HG03469 (cell line): ENCODE measurements around the gene SLC12A3.

ENCODE experiments used
- ATAC-seq: cut with Tn5 transposase; IDR thresholded peaks from one replicate; pipeline ENCODE4 v1.9.1; 2021; ENCODE audit warnings: mild to moderate bottlenecking, moderate library complexity, moderate number of reproducible peaks; ENCODE audit not compliant: unreplicated experiment

The SLC12A3 gene

GRCh38 chr16:56889206-56889605 lies 24.2 kb downstream of the SLC12A3 start:
- no peak for ATAC-seq

GRCh38 chr16:56891685-56892084 lies 26.7 kb downstream of the SLC12A3 start:
- no peak for ATAC-seq

GRCh38 chr16:56892705-56893104 lies 27.7 kb downstream of the SLC12A3 start:
- no peak for ATAC-seq

DNA sequence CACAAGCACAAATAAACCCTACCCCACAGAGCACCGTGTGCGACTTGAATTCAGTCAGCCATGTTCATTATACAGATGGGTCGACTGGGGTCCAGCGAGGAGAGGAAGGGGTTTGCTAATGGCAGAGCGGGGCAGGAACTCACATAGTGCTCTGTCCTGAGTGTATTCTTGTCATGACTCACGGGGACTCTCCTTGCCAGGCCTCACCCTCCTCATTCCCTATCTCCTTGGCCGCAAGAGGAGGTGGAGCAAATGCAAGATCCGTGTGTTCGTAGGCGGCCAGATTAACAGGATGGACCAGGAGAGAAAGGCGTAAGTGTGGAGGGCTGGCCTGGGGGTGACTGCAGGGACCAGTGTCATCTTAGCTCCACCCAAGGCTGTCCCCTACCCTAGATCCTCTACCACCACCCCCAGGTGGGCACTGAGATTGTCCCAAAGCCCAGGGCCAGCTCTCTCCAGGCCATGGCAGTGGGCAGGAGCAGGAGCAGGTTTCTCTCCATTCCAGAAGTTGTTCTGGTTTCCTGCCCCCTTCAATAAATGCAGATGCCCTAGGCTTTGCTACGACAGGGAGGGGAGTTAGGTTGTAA lies 29.4 kb downstream of the SLC12A3 start:
- no peak for ATAC-seq

- ATAC-seq, result no peak
Observed at GRCh38 chr16:56895813-56896212, 30.8 kb downstream of the SLC12A3 start.

GRCh38 chr16:56896244-56896643 lies 31.2 kb downstream of the SLC12A3 start:
- ATAC-seq, result no peak

GRCh38 chr16:56897026-56897799 lies 32.2 kb downstream of the SLC12A3 start:
- no peak for ATAC-seq

DNA sequence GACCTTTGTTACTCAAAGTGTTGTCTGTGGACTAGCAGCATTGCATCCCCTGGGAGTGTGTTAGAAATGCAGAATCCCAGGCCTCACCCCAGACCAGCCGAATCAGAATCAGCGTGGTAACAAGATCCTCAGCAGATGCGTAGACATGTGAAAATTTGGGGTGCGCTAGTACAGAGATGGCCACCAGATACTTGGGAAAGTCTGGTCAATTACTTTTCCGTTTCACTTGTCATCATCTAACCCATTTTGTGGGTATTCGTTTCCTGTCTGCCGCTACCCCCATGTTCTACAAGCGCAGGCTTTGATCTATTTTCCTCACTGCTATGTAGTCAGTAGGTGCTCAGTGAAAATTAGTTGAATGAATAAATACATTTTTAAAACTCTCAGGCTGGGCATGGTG lies 33.8 kb downstream of the SLC12A3 start:
- ATAC-seq, result peak; percentile 56

DNA sequence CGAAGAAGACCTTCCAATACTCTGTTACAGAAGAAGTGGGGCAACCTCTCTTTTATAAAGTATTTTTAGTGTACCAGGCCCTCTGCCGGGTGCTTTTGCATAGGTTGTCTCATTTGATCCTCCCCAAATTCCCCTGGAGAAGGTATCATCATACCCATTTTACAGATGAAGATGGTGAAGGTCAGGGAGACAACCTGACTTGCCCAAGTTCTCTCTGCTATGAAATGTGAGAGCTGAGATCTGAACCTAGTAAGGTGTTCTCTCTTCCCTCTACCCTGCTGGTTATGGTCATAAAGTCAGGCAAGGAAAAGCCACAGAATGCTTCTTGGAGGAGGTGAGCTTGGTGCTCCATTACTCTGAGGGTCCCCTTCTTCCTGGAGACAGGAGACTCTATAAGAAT lies 38.9 kb downstream of the SLC12A3 start:
- no peak for ATAC-seq

DNA sequence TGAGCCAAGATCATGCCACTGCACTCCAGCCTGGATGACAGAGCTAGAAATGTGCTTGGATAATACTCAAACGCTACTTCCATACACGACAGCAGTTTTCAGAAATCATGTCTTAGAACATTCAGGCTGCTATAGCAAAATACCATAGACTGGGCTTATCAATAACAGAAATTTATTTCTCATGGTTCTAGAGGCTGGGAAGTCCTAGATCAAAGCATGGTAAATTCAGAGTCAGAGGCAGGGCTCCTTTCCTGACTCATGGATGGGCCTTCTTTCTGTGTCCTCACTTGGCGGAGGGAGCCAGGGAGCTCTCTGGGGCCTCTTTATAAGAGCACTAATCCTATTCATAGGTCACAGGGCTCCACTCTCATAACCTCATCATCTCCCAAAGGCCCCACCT lies 42.4 kb downstream of the SLC12A3 start:
- ATAC-seq, result no peak

DNA sequence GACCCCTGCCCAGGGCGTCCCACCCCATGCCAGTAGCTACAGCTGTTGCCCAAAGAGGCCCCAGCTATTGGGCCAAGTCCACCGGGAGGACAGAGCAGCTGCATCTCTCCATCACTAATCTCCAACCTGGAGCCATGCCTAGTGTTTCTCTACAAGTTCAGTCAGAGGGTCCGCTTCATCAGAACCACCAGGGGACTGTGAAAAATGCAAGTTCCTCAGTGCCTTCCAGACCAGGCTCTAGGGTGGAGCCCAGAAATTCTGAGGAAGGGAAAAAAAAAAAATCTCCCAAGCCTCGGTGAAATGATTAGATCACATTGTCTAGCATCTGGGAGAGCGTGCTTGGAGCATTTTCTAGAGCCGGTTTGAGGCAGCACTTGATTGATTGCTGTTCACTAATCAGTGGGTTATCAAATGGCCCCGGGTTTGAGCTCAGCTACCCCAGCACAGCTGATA lies 44.5 kb downstream of the SLC12A3 start:
- ATAC-seq, result no peak

DNA sequence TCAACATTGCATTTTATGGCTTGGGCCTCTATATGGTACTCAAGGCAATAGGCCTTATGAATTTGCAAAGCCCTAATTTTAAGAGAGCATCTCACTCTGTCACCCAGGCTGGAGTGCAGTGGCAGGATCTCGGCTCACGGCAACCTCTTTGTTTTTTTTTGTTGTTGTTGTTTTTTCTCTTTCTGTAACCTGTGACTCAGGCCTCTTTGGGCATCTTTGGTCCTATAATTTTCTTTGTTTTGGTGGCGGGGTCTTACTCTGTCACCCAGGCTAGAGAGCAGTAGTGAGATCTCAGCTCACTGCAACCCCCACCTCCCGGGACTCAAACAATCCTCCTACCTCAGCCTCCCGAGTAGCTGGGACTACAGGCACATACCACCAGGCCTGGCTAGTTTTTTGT lies 45.1 kb downstream of the SLC12A3 start:
- no peak for ATAC-seq

- ATAC-seq, result no peak
Observed at GRCh38 chr16:56910654-56911539, 45.9 kb downstream of the SLC12A3 start.

- peak; percentile 55 for ATAC-seq
Observed at GRCh38 chr16:56911771-56912571, 47.0 kb downstream of the SLC12A3 start.

GRCh38 chr16:56912746-56913708 lies 48.0 kb downstream of the SLC12A3 start:
- ATAC-seq, result no peak

- no peak for ATAC-seq
Observed at GRCh38 chr16:56914896-56915295, 49.9 kb downstream of the SLC12A3 start.

DNA sequence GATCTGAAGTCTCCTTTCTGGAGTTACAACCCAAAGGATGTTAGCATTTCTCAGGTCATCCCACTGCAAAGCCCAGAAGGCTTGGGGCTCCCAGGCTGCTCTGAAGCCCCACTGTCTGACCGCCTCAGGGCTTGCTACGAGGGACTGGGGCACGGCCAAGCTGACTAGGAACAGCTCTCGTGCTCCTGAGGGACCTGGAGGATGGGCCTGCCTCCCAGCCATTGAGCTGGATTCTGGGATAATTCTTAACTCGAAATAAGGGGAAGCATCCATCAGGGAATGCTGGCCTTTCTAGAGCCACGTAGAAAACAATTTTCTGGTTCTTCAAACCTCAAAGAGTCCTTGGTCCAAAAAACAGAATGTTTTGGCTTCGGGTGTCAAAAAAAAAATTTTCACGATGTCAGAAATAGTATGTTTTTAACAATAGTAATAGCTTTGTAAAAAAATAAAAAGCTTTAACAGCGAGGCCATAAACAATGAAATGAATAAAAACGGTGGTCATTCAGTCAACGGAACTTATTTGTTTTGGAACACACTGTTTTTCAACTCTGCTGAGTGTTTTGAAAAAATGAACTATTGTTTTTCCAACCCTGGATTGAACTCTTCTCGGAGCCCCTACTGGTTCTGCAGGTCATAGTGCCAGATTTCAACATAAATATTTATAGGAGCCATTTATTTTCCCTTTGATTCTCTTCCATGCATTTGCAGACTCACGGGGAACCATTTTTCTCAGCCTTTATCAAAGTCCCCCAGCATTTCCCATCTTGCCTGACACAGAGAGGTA lies 50.5 kb downstream of the SLC12A3 start:
- no peak for ATAC-seq

- peak; percentile 71 for ATAC-seq
Observed at GRCh38 chr16:56916571-56917403, 51.8 kb downstream of the SLC12A3 start.
